ENCODE results near the gene MYO1D.

MYO1D gene

DNA sequence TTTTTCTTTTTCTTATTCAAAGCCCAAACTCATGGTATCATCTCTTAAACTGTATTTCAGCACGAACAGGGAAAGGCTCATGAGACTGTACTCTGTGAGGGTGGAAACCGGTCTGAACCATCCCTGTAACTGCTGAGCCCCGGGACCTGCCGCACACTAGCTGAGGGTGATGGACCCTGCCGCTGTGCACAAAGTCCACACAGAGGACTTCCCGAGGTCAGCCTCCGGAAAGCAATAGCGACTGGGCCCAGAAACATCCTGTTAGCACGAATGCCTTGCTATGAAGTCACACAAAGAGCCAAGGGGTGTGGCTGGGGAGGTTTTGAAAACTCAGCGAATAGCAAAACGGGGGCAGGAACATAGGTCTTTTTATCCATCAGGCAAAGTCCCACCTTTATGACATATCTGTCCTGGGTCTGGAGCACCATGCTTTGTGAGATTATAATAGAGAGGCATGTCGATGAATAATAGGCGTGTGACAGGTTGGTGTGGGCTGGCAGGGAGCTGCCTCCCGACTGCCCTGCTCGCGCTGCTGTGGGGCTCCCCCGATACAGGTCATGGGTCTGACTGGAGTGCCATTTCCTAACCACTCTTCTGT is 356.7 kb downstream of the MYO1D start:
- TF ChIP-seq, protein P1, sequence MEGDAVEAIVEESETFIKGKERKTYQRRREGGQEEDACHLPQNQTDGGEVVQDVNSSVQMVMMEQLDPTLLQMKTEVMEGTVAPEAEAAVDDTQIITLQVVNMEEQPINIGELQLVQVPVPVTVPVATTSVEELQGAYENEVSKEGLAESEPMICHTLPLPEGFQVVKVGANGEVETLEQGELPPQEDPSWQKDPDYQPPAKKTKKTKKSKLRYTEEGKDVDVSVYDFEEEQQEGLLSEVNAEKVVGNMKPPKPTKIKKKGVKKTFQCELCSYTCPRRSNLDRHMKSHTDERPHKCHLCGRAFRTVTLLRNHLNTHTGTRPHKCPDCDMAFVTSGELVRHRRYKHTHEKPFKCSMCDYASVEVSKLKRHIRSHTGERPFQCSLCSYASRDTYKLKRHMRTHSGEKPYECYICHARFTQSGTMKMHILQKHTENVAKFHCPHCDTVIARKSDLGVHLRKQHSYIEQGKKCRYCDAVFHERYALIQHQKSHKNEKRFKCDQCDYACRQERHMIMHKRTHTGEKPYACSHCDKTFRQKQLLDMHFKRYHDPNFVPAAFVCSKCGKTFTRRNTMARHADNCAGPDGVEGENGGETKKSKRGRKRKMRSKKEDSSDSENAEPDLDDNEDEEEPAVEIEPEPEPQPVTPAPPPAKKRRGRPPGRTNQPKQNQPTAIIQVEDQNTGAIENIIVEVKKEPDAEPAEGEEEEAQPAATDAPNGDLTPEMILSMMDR (IDR thresholded peaks at IDR 0.05; ENCODE audit: insufficient read depth, low read depth, low read length, missing control alignments) = no peak
- peak; percentile 63 for DNase-seq (ENCODE audit: low read depth)
- H3K4me3 ChIP-seq (ENCODE audit: low read length) = no peak overlapping the region

DNA sequence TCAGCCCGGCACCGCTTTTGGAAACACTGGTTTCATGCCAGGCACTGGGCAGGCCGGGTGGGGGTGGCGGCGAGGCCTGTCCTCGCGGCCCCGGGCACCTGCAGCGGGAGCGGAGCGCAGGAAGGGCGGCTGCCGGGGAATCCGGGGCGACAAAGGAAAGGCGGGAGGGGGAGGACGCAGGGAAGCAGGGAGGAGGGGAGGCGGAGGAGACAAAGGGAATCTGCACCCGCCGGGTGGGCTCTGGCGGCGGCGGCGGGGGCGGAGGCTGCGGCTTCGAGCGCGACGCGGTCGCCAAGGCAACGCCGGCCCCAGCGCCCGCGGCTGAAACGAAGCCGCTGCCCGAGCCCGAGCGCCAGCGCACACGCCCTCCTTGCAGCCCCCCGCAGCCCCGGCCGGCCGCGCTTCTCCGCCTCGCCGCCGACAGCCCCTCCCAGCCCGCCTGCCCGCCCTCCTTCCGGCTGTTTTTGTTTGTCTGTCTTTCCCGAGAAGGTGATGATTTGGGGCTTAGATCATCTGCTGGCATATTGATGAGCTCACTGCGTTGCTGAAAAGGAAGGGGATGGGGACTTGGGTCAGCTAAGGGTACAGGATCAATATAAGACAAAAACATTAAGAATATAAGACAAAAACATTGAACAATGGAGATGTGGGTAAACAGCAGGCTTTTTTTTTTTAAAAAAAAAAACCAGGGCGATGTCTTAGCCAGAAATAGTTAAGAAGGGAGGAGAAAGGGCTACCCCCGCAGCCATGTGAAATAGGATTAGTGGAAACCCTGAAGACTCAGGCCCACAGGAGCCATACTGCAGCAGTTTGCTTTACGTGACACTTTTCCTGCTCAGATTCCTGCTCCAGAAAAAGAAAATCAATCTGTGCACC is 357.5 kb downstream of the MYO1D start:
- TF ChIP-seq, protein P1 (IDR thresholded peaks at IDR 0.05; ENCODE audit: insufficient read depth, low read depth, low read length, missing control alignments) = no peak
- H3K4me3 ChIP-seq (ENCODE audit: low read length) = peak overlapping the region; percentile 39
- peak; percentile 72 for DNase-seq (ENCODE audit: low read depth)

- no peak for DNase-seq (ENCODE audit: low read depth)
- TF ChIP-seq, protein P1 (IDR thresholded peaks at IDR 0.05; ENCODE audit: insufficient read depth, low read depth, low read length, missing control alignments) = no peak
- H3K4me3 ChIP-seq (ENCODE audit: low read length) = peak overlapping the region; percentile 39
Measured at GRCh38 chr17:32518646-32519227, 358.2 kb downstream of the MYO1D start.

GRCh38 chr17:32517982-32518381 is 358.9 kb downstream of the MYO1D start:
- no peak overlapping the region for H3K4me3 ChIP-seq (ENCODE audit: low read length)
- TF ChIP-seq, protein P1 (IDR thresholded peaks at IDR 0.05; ENCODE audit: insufficient read depth, low read depth, low read length, missing control alignments) = no peak

DNA sequence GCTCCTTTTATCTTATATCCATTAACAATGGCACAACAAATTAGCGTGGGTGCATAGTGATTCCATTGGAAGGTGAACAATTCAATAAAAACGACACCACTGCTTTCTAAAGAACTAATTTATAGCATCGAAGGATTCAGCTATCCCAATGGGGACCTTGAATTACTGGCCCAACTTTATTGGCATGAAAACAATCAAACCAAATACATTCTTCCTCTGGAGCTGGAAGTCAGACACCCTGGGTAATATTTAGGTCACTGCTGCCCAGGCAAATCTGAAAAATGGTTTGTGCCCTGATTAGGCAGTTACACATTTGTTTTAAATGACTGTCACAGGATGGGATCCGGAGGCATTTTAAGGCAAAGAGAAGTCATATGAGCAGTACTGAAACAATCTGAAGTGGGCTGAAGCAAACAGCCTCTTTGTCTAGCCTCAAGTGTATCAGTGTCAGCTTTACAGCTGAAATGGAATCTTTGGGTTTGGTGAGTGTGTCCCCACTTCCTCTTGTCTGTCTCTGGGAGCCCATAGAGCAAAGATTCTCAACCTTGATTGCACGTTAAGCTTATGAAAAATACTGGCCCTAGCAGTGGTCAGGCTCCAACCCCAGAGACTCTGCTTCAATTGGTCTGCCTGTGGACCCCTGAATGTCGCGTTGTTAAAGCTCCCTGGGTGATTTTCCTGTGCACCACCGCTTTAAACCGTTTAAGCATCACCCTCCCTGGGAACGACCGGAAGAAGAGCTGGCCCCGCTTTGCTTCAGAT is 359.8 kb downstream of the MYO1D start:
- no peak overlapping the region for H3K4me3 ChIP-seq (ENCODE audit: low read length)
- DNase-seq (ENCODE audit: low read depth) = no peak
- TF ChIP-seq, protein P1 (IDR thresholded peaks at IDR 0.05; ENCODE audit: insufficient read depth, low read depth, low read length, missing control alignments) = no peak

More at GRCh38 chr17:32517982-32518381, 358.9 kb downstream of the MYO1D start:
- DNase-seq (ENCODE audit: low read depth) = no peak

DNA sequence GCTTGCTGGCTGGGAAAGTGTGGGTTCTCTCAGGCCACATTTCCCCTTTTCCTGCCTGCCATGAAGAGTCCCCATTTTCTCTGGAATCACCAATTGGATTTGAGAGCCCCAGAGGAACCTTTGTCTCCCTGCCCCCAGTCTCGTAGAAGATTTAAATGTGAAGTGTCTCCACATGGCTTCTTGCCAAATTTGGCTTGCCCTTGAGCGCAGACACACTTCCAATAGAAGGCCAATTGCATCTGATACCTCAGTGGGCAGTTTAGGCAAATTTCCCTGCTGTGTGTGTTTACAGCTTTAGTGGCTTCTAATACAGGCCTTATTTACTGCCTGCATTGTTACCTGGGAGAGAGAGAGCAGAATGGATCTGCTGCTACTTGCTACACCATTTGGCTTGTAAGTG is 360.5 kb downstream of the MYO1D start:
- H3K4me3 ChIP-seq (ENCODE audit: low read length) = no peak overlapping the region
- DNase-seq (ENCODE audit: low read depth) = no peak
- TF ChIP-seq, protein P1 (IDR thresholded peaks at IDR 0.05; ENCODE audit: insufficient read depth, low read depth, low read length, missing control alignments) = no peak

Data from epithelial cell of esophagus (primary cell).